Measurements from ENCODE around the gene MARCHF2. TPM values are rescaled to one million over a fixed set of nuclear protein-coding genes. Genes with fewer than 3 reads are reported as not detected.

MARCHF2 gene
- total and polyA plus RNA-seq, 9 of the 15 experiments (the other 6 are each of a cell fraction or from before 2014, with no cell fraction given) = 0.39 to 6.4 (median 2.2) TPM

DNA sequence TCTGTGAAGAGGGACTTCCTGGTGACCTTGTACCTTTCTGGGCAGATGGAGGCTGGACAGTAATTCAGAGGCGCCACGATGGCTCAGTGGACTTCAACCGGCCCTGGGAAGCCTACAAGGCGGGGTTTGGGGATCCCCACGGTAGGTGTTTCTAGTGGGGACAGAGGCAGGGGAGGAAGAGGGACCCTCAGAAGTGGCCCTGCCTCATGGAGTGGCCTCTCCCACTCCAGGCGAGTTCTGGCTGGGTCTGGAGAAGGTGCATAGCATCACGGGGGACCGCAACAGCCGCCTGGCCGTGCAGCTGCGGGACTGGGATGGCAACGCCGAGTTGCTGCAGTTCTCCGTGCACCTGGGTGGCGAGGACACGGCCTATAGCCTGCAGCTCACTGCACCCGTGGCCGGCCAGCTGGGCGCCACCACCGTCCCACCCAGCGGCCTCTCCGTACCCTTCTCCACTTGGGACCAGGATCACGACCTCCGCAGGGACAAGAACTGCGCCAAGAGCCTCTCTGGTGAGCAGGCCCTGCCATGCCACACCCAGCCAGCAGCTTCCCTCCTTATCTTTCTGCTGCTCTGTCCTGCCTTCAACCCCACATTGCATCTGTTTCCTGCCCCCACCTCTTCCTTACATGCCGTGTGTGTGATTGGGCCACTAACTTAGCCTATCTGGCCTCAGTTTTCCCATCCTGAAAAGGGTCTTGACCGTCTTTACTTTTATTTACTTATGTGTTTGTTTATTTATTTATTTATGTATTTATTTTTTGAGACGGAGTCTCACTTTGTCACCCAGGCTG, 41.9 kb upstream of the MARCHF2 start (continued):
- no peak for TF ChIP-seq CEBPG (CRISPR knock-in tag; IDR thresholded peaks at IDR 0.05)
- TF ChIP-seq CEBPG (tag; conservative IDR thresholded peaks at IDR 0.05 in 1 of 2, IDR thresholded peaks at IDR 0.05 in 1 of 2) = no peak
- no peak for TF ChIP-seq GATAD2B (IDR thresholded peaks at IDR 0.05; ENCODE audit: borderline replicate concordance)
- TF ChIP-seq DPF2 (IDR thresholded peaks at IDR 0.05) = peak; percentile 84
- no peak; the same call in 1 of the 2 replicates for TF ChIP-seq RAD51 (IDR thresholded peaks at IDR 0.05; ENCODE audit: borderline replicate concordance, low read depth)
- TF ChIP-seq SUPT5H (IDR thresholded peaks at IDR 0.05) = 0 out of 2 replicates have a peak, but pooled peaks have one; percentile 45
- no peak for TF ChIP-seq HOXB6 (CRISPR knock-in tag; IDR thresholded peaks at IDR 0.05; ENCODE audit: borderline replicate concordance)
- TF ChIP-seq ZNF436 (CRISPR knock-in tag; IDR thresholded peaks at IDR 0.05) = no peak
- no peak for TF ChIP-seq KLF6 (CRISPR knock-in tag; IDR thresholded peaks at IDR 0.05; ENCODE audit: borderline replicate concordance)
- TF ChIP-seq TAF9B (IDR thresholded peaks at IDR 0.05; ENCODE audit: partially characterized antibody) = no peak
- no peak for TF ChIP-seq TFAM (CRISPR knock-in tag; conservative IDR thresholded peaks at IDR 0.05)
- TF ChIP-seq HMGN3 (IDR thresholded peaks at IDR 0.05; ENCODE audit: borderline replicate concordance, extremely low read depth, insufficient read length, low read depth, low read length) = peak; percentile 59
- no peak for TF ChIP-seq ZNF253 (CRISPR knock-in tag; conservative IDR thresholded peaks at IDR 0.05)
- TF ChIP-seq CREM (IDR thresholded peaks at IDR 0.05; ENCODE audit: low read depth) = peak; percentile 53; the same call in 1 of the 2 replicates
- 0 out of 2 replicates have a peak, but pooled peaks have one; percentile 16 for TF ChIP-seq MBD2 (IDR thresholded peaks at IDR 0.05; ENCODE audit: borderline replicate concordance, low read depth)
- TF ChIP-seq, protein P1, sequence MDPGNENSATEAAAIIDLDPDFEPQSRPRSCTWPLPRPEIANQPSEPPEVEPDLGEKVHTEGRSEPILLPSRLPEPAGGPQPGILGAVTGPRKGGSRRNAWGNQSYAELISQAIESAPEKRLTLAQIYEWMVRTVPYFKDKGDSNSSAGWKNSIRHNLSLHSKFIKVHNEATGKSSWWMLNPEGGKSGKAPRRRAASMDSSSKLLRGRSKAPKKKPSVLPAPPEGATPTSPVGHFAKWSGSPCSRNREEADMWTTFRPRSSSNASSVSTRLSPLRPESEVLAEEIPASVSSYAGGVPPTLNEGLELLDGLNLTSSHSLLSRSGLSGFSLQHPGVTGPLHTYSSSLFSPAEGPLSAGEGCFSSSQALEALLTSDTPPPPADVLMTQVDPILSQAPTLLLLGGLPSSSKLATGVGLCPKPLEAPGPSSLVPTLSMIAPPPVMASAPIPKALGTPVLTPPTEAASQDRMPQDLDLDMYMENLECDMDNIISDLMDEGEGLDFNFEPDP (CRISPR knock-in tag; IDR thresholded peaks at IDR 0.05) = no peak
- TF ChIP-seq STAG1 (CRISPR knock-in tag; IDR thresholded peaks at IDR 0.05; ENCODE audit: borderline replicate concordance) = no peak
- no peak for TF ChIP-seq KLF13 (tag; IDR thresholded peaks at IDR 0.05; ENCODE audit: borderline replicate concordance, low read depth)
- TF ChIP-seq ZNF263 (CRISPR knock-in tag; IDR thresholded peaks at IDR 0.05; ENCODE audit: borderline replicate concordance) = peak; percentile 43; the same call in 1 of the 2 replicates
- TF ChIP-seq ZNF3 (CRISPR knock-in tag; IDR thresholded peaks at IDR 0.05) = no peak
- TF ChIP-seq KAT8 (IDR thresholded peaks at IDR 0.05; ENCODE audit: low read depth) = no peak
- no peak for TF ChIP-seq ZNF766 (CRISPR knock-in tag; conservative IDR thresholded peaks at IDR 0.05)
- no peak for TF ChIP-seq ZNF12 (CRISPR knock-in tag; IDR thresholded peaks at IDR 0.05)
- TF ChIP-seq, protein P2, sequence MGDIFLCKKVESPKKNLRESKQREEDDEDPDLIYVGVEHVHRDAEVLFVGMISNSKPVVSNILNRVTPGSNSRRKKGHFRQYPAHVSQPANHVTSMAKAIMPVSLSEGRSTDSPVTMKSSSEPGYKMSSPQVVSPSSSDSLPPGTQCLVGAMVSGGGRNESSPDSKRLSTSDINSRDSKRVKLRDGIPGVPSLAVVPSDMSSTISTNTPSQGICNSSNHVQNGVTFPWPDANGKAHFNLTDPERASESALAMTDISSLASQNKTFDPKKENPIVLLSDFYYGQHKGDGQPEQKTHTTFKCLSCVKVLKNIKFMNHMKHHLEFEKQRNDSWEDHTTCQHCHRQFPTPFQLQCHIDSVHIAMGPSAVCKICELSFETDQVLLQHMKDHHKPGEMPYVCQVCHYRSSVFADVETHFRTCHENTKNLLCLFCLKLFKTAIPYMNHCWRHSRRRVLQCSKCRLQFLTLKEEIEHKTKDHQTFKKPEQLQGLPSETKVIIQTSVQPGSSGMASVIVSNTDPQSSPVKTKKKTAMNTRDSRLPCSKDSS (IDR thresholded peaks at IDR 0.05; ENCODE audit: low read depth, partially characterized antibody) = no peak
- TF ChIP-seq NFE2 (IDR thresholded peaks at IDR 0.05; ENCODE audit: low read depth) = no peak
- TF ChIP-seq PPARD (CRISPR knock-in tag; IDR thresholded peaks at IDR 0.05) = no peak
